Epithelial cell of esophagus (primary cell): Measurements from ENCODE around the gene DEGS2.
A peak's percentile ranks its signal among the peaks of the same experiment; 100 is the strongest.

Experiments
- DNase-seq: peaks from one replicate; pipeline ENCODE4 v3.0.0; 2010; ENCODE audit warnings: low read depth
- H3K4me3 ChIP-seq: 2 replicates; pipeline ENCODE4 v1.5.1; 2011; ENCODE audit warnings: mild to moderate bottlenecking, low read length, control low read depth
- CTCF ChIP-seq: IDR thresholded peaks from 2 replicates; pipeline ENCODE4 v1.5.1; 2011; ENCODE audit warnings: low read depth, mild to moderate bottlenecking, low read length, control low read depth, inconsistent platforms; ENCODE audit not compliant: insufficient read depth; ENCODE audit errors: missing control alignments

Gene DEGS2

GRCh38 chr14:100200311-100200710 is 40.9 kb upstream of the DEGS2 start:
- no peak for DNase-seq
- TF ChIP-seq CTCF: no peak
- no peak overlapping the region for H3K4me3 ChIP-seq

- H3K4me3 ChIP-seq: no peak overlapping the region
- peak; percentile 66 for DNase-seq
- no peak for TF ChIP-seq CTCF
Observed at GRCh38 chr14:100199240-100199860, 39.9 kb upstream of the DEGS2 start.

GRCh38 chr14:100193417-100194357 is 34.2 kb upstream of the DEGS2 start:
- DNase-seq: no peak
- no peak for TF ChIP-seq CTCF
- peak overlapping the region; percentile 36 for H3K4me3 ChIP-seq

- peak overlapping the region; percentile 50 for H3K4me3 ChIP-seq
- TF ChIP-seq CTCF: peak; percentile 48
- DNase-seq: peak; percentile 99
Observed at GRCh38 chr14:100192672-100193416, 33.4 kb upstream of the DEGS2 start.

GRCh38 chr14:100192250-100192671 is 32.8 kb upstream of the DEGS2 start:
- no peak for DNase-seq
- no peak for TF ChIP-seq CTCF
- H3K4me3 ChIP-seq: peak overlapping the region; percentile 50

GRCh38 chr14:100191584-100192249 is 32.3 kb upstream of the DEGS2 start:
- TF ChIP-seq CTCF: no peak
- no peak overlapping the region for H3K4me3 ChIP-seq
- no peak for DNase-seq
